IMR-90 (cell line): ENCODE data around the gene TNIP2. TPM values are rescaled to one million over a fixed set of nuclear protein-coding genes. Genes with fewer than 3 reads are reported as not detected.

Experiments
- ATAC-seq: fragments of 200-7000 bp; cut with Tn5 transposase; 2 replicates; pipeline ENCODE4 v1.9.1; 2020; ENCODE audit warnings: low read depth, mild to moderate bottlenecking, moderate library complexity
- BruUV-seq: library from RNA; stranded (reverse); fragments of 400-500 nt; replicated peaks from 2 replicates; lab custom pipeline; 2021; lab: Mats Ljungman, UMichigan
- CTCF ChIA-PET: fragments of 300-600 bp; formaldehyde crosslinking; extraction: SDS; loops from one replicate; lab custom pipeline; 2021; ENCODE audit warnings: antibody characterized with exemption; lab: Yijun Ruan, JAX
- POLR2A ChIA-PET: fragments of 300-600 bp; sonication (Branson Sonifier 250); formaldehyde crosslinking; loops from one replicate; lab custom pipeline; 2022; ENCODE audit warnings: antibody characterized with exemption; ENCODE audit not compliant: unreplicated experiment; lab: Charles Lee
- DNase-seq: peaks from one replicate; pipeline ENCODE4 v3.0.0; 2013
- H2AFZ ChIP-seq: replicated peaks from 2 replicates; pipeline ENCODE3; 2013; ENCODE audit warnings: low read length, mild to moderate bottlenecking; ENCODE audit not compliant: poor library complexity
- H2AK5ac ChIP-seq: 2 replicates; pipeline ENCODE4 v1.6.1; 2013; ENCODE audit warnings: low read depth, low read length, inconsistent platforms
- H2AK9ac ChIP-seq: replicated peaks from 2 replicates; pipeline ENCODE3; 2013; ENCODE audit warnings: mild to moderate bottlenecking, low read depth, low read length, moderate library complexity; ENCODE audit not compliant: poor library complexity
- H2BK120ac ChIP-seq: 2 replicates; pipeline ENCODE4 v1.6.1; 2013; ENCODE audit warnings: low read depth, low read length, inconsistent platforms
- H2BK15ac ChIP-seq: 3 replicates; pipeline ENCODE4 v1.6.1; 2013; ENCODE audit warnings: low read depth, low read length, inconsistent platforms
- H2BK20ac ChIP-seq: 2 replicates; pipeline ENCODE4 v1.6.1; 2013; ENCODE audit warnings: low read depth, mild to moderate bottlenecking, inconsistent platforms, low read length, moderate library complexity
- H2BK5ac ChIP-seq: 2 replicates; pipeline ENCODE4 v1.6.1; 2013; ENCODE audit warnings: mild to moderate bottlenecking, low read depth, low read length, inconsistent platforms; ENCODE audit not compliant: poor library complexity, severe bottlenecking
- H3K14ac ChIP-seq: replicated peaks from 2 replicates; pipeline ENCODE4 v1.6.1; 2013; ENCODE audit warnings: low read depth, low read length, inconsistent platforms
- H3K18ac ChIP-seq: 2 replicates; pipeline ENCODE4 v1.6.1; 2013; ENCODE audit warnings: low read depth, low read length, control low read depth
- H3K23ac ChIP-seq: 2 replicates; pipeline ENCODE4 v1.6.1; 2013; ENCODE audit warnings: low read depth, low read length, inconsistent platforms
- H3K27ac ChIP-seq: 2 replicates; pipeline ENCODE4 v1.5.1; 2013; ENCODE audit warnings: mild to moderate bottlenecking, control low read depth, low read length; ENCODE audit not compliant: insufficient read depth
- H3K27me3 ChIP-seq: 2 replicates; pipeline ENCODE4 v1.6.1; 2013; ENCODE audit warnings: low read length; ENCODE audit not compliant: control insufficient read depth, insufficient read depth
- H3K36me3 ChIP-seq: 2 replicates; pipeline ENCODE4 v1.6.1; 2013; ENCODE audit warnings: low read length, mixed read lengths; ENCODE audit not compliant: control insufficient read depth, insufficient read depth
- H3K4ac ChIP-seq: 2 replicates; pipeline ENCODE4 v1.6.1; 2013; ENCODE audit warnings: low read depth, low read length, inconsistent platforms
- H3K4me1 ChIP-seq: 2 replicates; pipeline ENCODE4 v1.6.1; 2013; ENCODE audit warnings: low read length, mixed read lengths; ENCODE audit not compliant: control insufficient read depth, insufficient read depth
- H3K4me2 ChIP-seq: 2 replicates; pipeline ENCODE4 v1.6.1; 2013; ENCODE audit warnings: low read depth, mild to moderate bottlenecking, control low read depth, low read length, moderate library complexity
- H3K4me3 ChIP-seq: 2 replicates; pipeline ENCODE4 v1.5.1; 2013; ENCODE audit warnings: low read depth, mild to moderate bottlenecking, control low read depth, low read length, moderate library complexity; ENCODE audit not compliant: insufficient read depth
- H3K56ac ChIP-seq: 2 replicates; pipeline ENCODE4 v1.6.1; 2013; ENCODE audit warnings: low read length, inconsistent platforms; ENCODE audit not compliant: insufficient read depth; ENCODE audit errors: extremely low read depth
- H3K79me1 ChIP-seq, 2 experiments: 2 replicates each; pipeline ENCODE4 v1.6.1; 2013; ENCODE audit warnings: low read length in 2 of 2, inconsistent platforms in 1 of 2, low read depth in 1 of 2
- H3K9ac ChIP-seq: 2 replicates; pipeline ENCODE4 v1.6.1; 2013; ENCODE audit warnings: low read depth, low read length, control low read depth
- H3K9me1 ChIP-seq: 2 replicates; pipeline ENCODE4 v1.6.1; 2013; ENCODE audit warnings: low read length, inconsistent platforms; ENCODE audit not compliant: insufficient read depth
- H3K9me3 ChIP-seq: 2 replicates; pipeline ENCODE4 v1.6.1; 2013; ENCODE audit warnings: low read length; ENCODE audit not compliant: control insufficient read depth, insufficient read depth
- H4K20me1 ChIP-seq: 2 replicates; pipeline ENCODE4 v1.6.1; 2013; ENCODE audit warnings: low read length, inconsistent platforms; ENCODE audit not compliant: insufficient read depth
- H4K5ac ChIP-seq: 2 replicates; pipeline ENCODE4 v1.6.1; 2013; ENCODE audit warnings: mild to moderate bottlenecking, low read depth, low read length, control low read depth
- H4K8ac ChIP-seq, 2 experiments: 2 replicates each; pipeline ENCODE4 v1.6.1; 2013; ENCODE audit warnings: low read depth in 2 of 2, low read length in 2 of 2, control low read depth in 1 of 2, inconsistent platforms in 1 of 2
- H4K91ac ChIP-seq: 2 replicates; pipeline ENCODE4 v1.6.1; 2013; ENCODE audit warnings: low read depth, low read length, inconsistent platforms; ENCODE audit not compliant: insufficient read depth
- BHLHE40 ChIP-seq: fragments of 150-350 bp; IDR thresholded peaks from 2 replicates; pipeline ENCODE4 v1.6.1; 2016; ENCODE audit warnings: mild to moderate bottlenecking, low read depth, low read length
- CEBPB ChIP-seq: IDR thresholded peaks from 2 replicates; pipeline ENCODE4 v1.6.1; 2012; ENCODE audit warnings: low read depth, low read length, improper control_type of control experiment
- CHD1 ChIP-seq: IDR thresholded peaks from 2 replicates; pipeline ENCODE4 v1.6.1; 2012; ENCODE audit warnings: low read depth, low read length, improper control_type of control experiment
- CTCF ChIP-seq: conservative IDR thresholded peaks from 2 replicates; pipeline ENCODE4 v1.5.1; 2012; ENCODE audit warnings: mild to moderate bottlenecking, low read depth, low read length, improper control_type of control experiment
- ELK1 ChIP-seq: fragments of 150-350 bp; IDR thresholded peaks from 2 replicates; pipeline ENCODE4 v1.6.1; 2016; ENCODE audit warnings: low read depth, mild to moderate bottlenecking, low read length, moderate library complexity, borderline replicate concordance
- FOS ChIP-seq: fragments of 150-350 bp; IDR thresholded peaks from 2 replicates; pipeline ENCODE4 v1.6.1; 2016; ENCODE audit warnings: low read depth, low read length
- MAFK ChIP-seq: IDR thresholded peaks from 2 replicates; pipeline ENCODE4 v1.6.1; 2012; ENCODE audit warnings: low read depth, low read length, improper control_type of control experiment
- MAZ ChIP-seq: IDR thresholded peaks from 2 replicates; pipeline ENCODE4 v1.6.1; 2012; ENCODE audit warnings: low read depth, mild to moderate bottlenecking, low read length, improper control_type of control experiment, moderate library complexity, borderline replicate concordance
- MXI1 ChIP-seq: IDR thresholded peaks from 2 replicates; pipeline ENCODE4 v1.6.1; 2012; ENCODE audit warnings: low read depth, mild to moderate bottlenecking, low read length, moderate library complexity, borderline replicate concordance
- NFE2L2 ChIP-seq: fragments of 150-350 bp; IDR thresholded peaks from 2 replicates; pipeline ENCODE4 v1.6.1; 2016; ENCODE audit warnings: low read depth, mild to moderate bottlenecking, low read length
- POLR2A ChIP-seq: IDR thresholded peaks from 2 replicates; pipeline ENCODE4 v1.6.1; 2012; ENCODE audit warnings: mild to moderate bottlenecking, low read depth, low read length
- RAD21 ChIP-seq: IDR thresholded peaks from 2 replicates; pipeline ENCODE4 v1.6.1; 2012; ENCODE audit warnings: low read length, improper control_type of control experiment
- RCOR1 ChIP-seq: IDR thresholded peaks from 2 replicates; pipeline ENCODE4 v1.6.1; 2012; ENCODE audit warnings: mild to moderate bottlenecking, low read length, improper control_type of control experiment; ENCODE audit not compliant: insufficient replicate concordance
- RFX5 ChIP-seq: IDR thresholded peaks from 2 replicates; pipeline ENCODE4 v1.8.0; 2012; ENCODE audit warnings: low read depth, mild to moderate bottlenecking, low read length, moderate library complexity
- SMC3 ChIP-seq: fragments of 150-350 bp; IDR thresholded peaks from 2 replicates; pipeline ENCODE4 v1.6.1; 2016; ENCODE audit warnings: low read depth, mild to moderate bottlenecking, antibody characterized with exemption, low read length, moderate library complexity
- USF2 ChIP-seq: fragments of 150-350 bp; IDR thresholded peaks from 2 replicates; pipeline ENCODE4 v1.6.1; 2017; ENCODE audit warnings: mild to moderate bottlenecking, antibody characterized with exemption, low read length, low read depth
- WGBS, 2 experiments: methylation state at CpG; one replicate each; pipeline versions ENCODE4 v1.1.5 to v1.1.7; 2013; ENCODE audit warnings: missing lambda C conversion rate in 2 of 2; ENCODE audit not compliant: insufficient read length in 1 of 2; ENCODE audit errors: extremely low coverage in 2 of 2; 5-methylcytosine and 5-hydroxymethylcytosine counted together
- dilution Hi-C: fragments of 300-500 bp; cut with HindIII; formaldehyde crosslinking; loops from one replicate; pipeline ENCODE4 v1.14.3; 2018; ENCODE audit warnings: low sequenced_read_pairs; ENCODE audit not compliant: unreplicated experiment
- in situ Hi-C: fragments of 300-500 bp; cut with MboI; formaldehyde crosslinking; loops from 3 replicates; pipeline ENCODE4 v1.14.3; 2019; ENCODE audit warnings: low sequenced_read_pairs, inconsistent platforms, mixed read lengths
- intact Hi-C: fragments of 100-400 bp; cut with micrococcal nuclease; formaldehyde crosslinking; loops from 2 replicates; pipeline ENCODE4 v1.10.0; 2022
- polyA plus RNA-seq, 3 experiments: library from polyadenylated mRNA; depleted of rRNA; stranded (reverse); fragments of >200 nt; gene quantifications; 2 replicates each; pipeline ENCODE4 v1.2.3, GENCODE V29; 2012; ENCODE audit warnings: low replicate concordance in 1 of 3
- total RNA-seq: library from RNA; depleted of rRNA; stranded (reverse); fragments of >200 nt; gene quantifications from 2 replicates; pipeline ENCODE4 v1.2.3, GENCODE V29; 2012

TNIP2 gene
- total and polyA plus RNA-seq, 2 of the 4 experiments (the other 2 are of a cell fraction): 33.3 to 38.5 TPM

GRCh38 chr4:2702770-2703169 is 53.4 kb downstream of the TNIP2 start:
- Histone ChIP-seq H2BK5ac (no peak overlapping the region), H3K9me1 (0 out of 2 replicates have a peak, but pooled peaks cover 3% of the 10 kb centered on the region), H4K5ac (no peak overlapping the region), H3K4ac (no peak overlapping the region), H2BK20ac (no peak overlapping the region), H3K27me3 (no peaks in the 10 kb centered on the region), H3K18ac (no peak overlapping the region), H3K14ac (no peak overlapping the region), H3K9ac (no peak overlapping the region), H2BK15ac (no peak overlapping the region), H3K79me1 (peaks cover 7 to 26% of the 10 kb centered on the region in 2 experiments), H2AK5ac (no peak overlapping the region), H3K23ac (no peak overlapping the region), H3K36me3 (peaks cover 54% of the 10 kb centered on the region), H4K20me1 (peaks cover 3% of the 10 kb centered on the region; the same call in 1 of the 2 replicates), H3K4me2 (no peak overlapping the region), H4K91ac (no peak overlapping the region), H3K4me1 (no peaks in the 10 kb centered on the region), H3K56ac (no peak overlapping the region), H3K27ac (no peak overlapping the region), H2AFZ (no peak overlapping the region), H3K4me3 (no peak overlapping the region), H2AK9ac (no peak overlapping the region), H3K9me3 (no peaks in the 10 kb centered on the region), H2BK120ac (no peak overlapping the region), H4K8ac (no peak overlapping the region)
- CTCF ChIA-PET: no interaction called here
- no TSS peak for BruUV-seq
- in situ Hi-C loops (no loop called here), intact Hi-C loops (no loop called here), dilution Hi-C loops (no loop called here)
- WGBS, 2 experiments: no CpG with 5 or more reads among the region's 7 CpGs
- ATAC-seq: no peak
- no peak for TF ChIP-seq POLR2A
- no peak for TF ChIP-seq CHD1
- no peak for TF ChIP-seq USF2
- TF ChIP-seq SMC3: no peak
- TF ChIP-seq MAZ: no peak
- TF ChIP-seq RFX5: no peak
- no peak for TF ChIP-seq CEBPB
- no peak for TF ChIP-seq NFE2L2
- TF ChIP-seq FOS: no peak
- no peak for TF ChIP-seq BHLHE40
- no peak for TF ChIP-seq CTCF
- no peak for TF ChIP-seq RAD21
- no peak for TF ChIP-seq ELK1
- no peak for TF ChIP-seq MAFK
- no peak for TF ChIP-seq RCOR1
- TF ChIP-seq MXI1: no peak
- POLR2A ChIA-PET: no interaction called here
- no peak for DNase-seq
